HepG2 (cell line): ENCODE results near the gene CCBE1. TPM values are rescaled to one million over a fixed set of nuclear protein-coding genes. Genes with fewer than 3 reads are reported as not detected.

Experiments
- CCAR2 ChIP-seq: fragments of 200-400 bp; formaldehyde crosslinking; optimal IDR thresholded peaks from 2 replicates; pipeline ENCODE3; 2018; ENCODE audit warnings: low read depth, mild to moderate bottlenecking, low read length, moderate library complexity
- KAT7 ChIP-seq: IDR thresholded peaks from 2 replicates; pipeline ENCODE4 v1.6.1; 2018; ENCODE audit warnings: borderline replicate concordance, missing compliant biosample characterization
- MIER2 ChIP-seq: IDR thresholded peaks from 2 replicates; pipeline ENCODE4 v1.6.1; 2016; ENCODE audit warnings: missing biosample characterization, missing genetic modification reagents
- RELA ChIP-seq: sonication (generic); formaldehyde crosslinking; IDR thresholded peaks from 2 replicates; pipeline ENCODE4 v1.4.0; 2020; ENCODE audit warnings: missing genetic modification reagents
- SIN3A ChIP-seq: IDR thresholded peaks from 2 replicates; pipeline ENCODE4 v1.6.1; 2011; ENCODE audit warnings: low read depth, mild to moderate bottlenecking, control low read depth, low read length, borderline replicate concordance
- SIN3B ChIP-seq: fragments of 150-350 bp; IDR thresholded peaks from 2 replicates; pipeline ENCODE4 v1.6.1; 2014; ENCODE audit warnings: low read length
- SMARCC2 ChIP-seq: fragments of 450-650 bp; IDR thresholded peaks from 2 replicates; pipeline ENCODE4 v1.6.1; 2017; ENCODE audit warnings: antibody characterized with exemption, mild to moderate bottlenecking
- SNAI1 ChIP-seq: sonication (generic); formaldehyde crosslinking; IDR thresholded peaks from 2 replicates; pipeline ENCODE4 v1.5.0; 2020; ENCODE audit warnings: mild to moderate bottlenecking, missing genetic modification reagents, borderline replicate concordance
- ZFP41 ChIP-seq: sonication (generic); formaldehyde crosslinking; IDR thresholded peaks from 2 replicates; pipeline ENCODE4 v1.4.0; 2020; ENCODE audit warnings: mild to moderate bottlenecking, missing genetic modification reagents, borderline replicate concordance
- ZNF3 ChIP-seq: IDR thresholded peaks from 2 replicates; pipeline ENCODE4 v1.7.0; 2017; ENCODE audit warnings: inconsistent platforms
- ZNF33B ChIP-seq: sonication (generic); formaldehyde crosslinking; IDR thresholded peaks from 2 replicates; pipeline ENCODE4 v1.5.1; 2020; ENCODE audit warnings: mild to moderate bottlenecking, missing genetic modification reagents
- ZNF530 ChIP-seq: sonication (generic); formaldehyde crosslinking; IDR thresholded peaks from 2 replicates; pipeline ENCODE4 v1.5.0; 2020; ENCODE audit warnings: low read depth, mild to moderate bottlenecking, missing genetic modification reagents
- ZNF747 ChIP-seq: sonication (generic); formaldehyde crosslinking; IDR thresholded peaks from 2 replicates; pipeline ENCODE4 v1.8.1; 2023; ENCODE audit warnings: missing genetic modification reagents, mild to moderate bottlenecking, borderline replicate concordance
- ZNF766 ChIP-seq: sonication (generic); formaldehyde crosslinking; IDR thresholded peaks from 2 replicates; pipeline ENCODE4 v1.5.0; 2020; ENCODE audit warnings: missing genetic modification reagents, borderline replicate concordance
- ZSCAN9 ChIP-seq: IDR thresholded peaks from 2 replicates; pipeline ENCODE4 v1.6.1; 2016; ENCODE audit warnings: borderline replicate concordance
- polyA plus RNA-seq, 8 experiments: library from polyadenylated mRNA; depleted of rRNA in 3 of 8; stranded (reverse) in 7 of 8; unstranded in 1 of 8; fragments of >200 nt; fragmentation: Illumina TruSeq in 4 of 8; extraction: Trizol in 4 of 8; gene quantifications; 2 replicates each; pipeline versions ENCODE4 v1.2.1 to v1.2.3, GENCODE V29; 2011 to 2016; ENCODE audit warnings: low read depth in 4 of 8, missing spikeins in 1 of 8, mixed read lengths in 1 of 8; ENCODE audit not compliant: insufficient read depth in 1 of 8
- total RNA-seq, 5 experiments: library from RNA; depleted of rRNA; stranded (reverse); fragments of >200 nt; fragmentation: Illumina TruSeq; extraction: Trizol; gene quantifications; 2 replicates each; pipeline ENCODE4 v1.2.3, GENCODE V29; 2016; ENCODE audit warnings: low read depth in 1 of 5
- TF ChIP-seq, protein P1 (sequence below): IDR thresholded peaks from 2 replicates; pipeline ENCODE4 v1.6.1; 2016; ENCODE audit warnings: low read depth, control low read depth
- TF ChIP-seq, protein P2 (sequence below): sonication (generic); formaldehyde crosslinking; IDR thresholded peaks from 2 replicates; pipeline ENCODE4 v1.4.0; 2020; ENCODE audit warnings: missing genetic modification reagents

The CCBE1 gene
- total and polyA plus RNA-seq, 2 of the 13 experiments (the other 11 are each of a cell fraction or from before 2014, with no cell fraction given), result not detected

GRCh38 chr18:59517446-59518165 lies 179.6 kb downstream of the CCBE1 start (continued):
- no peak for TF ChIP-seq CCAR2
- TF ChIP-seq SIN3A, result no peak
- TF ChIP-seq, protein P1, sequence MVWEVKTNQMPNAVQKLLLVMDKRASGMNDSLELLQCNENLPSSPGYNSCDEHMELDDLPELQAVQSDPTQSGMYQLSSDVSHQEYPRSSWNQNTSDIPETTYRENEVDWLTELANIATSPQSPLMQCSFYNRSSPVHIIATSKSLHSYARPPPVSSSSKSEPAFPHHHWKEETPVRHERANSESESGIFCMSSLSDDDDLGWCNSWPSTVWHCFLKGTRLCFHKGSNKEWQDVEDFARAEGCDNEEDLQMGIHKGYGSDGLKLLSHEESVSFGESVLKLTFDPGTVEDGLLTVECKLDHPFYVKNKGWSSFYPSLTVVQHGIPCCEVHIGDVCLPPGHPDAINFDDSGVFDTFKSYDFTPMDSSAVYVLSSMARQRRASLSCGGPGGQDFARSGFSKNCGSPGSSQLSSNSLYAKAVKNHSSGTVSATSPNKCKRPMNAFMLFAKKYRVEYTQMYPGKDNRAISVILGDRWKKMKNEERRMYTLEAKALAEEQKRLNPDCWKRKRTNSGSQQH (CRISPR knock-in tag), result 0 out of 2 replicates have a peak, but pooled peaks have one; percentile 27
- TF ChIP-seq, protein P2, sequence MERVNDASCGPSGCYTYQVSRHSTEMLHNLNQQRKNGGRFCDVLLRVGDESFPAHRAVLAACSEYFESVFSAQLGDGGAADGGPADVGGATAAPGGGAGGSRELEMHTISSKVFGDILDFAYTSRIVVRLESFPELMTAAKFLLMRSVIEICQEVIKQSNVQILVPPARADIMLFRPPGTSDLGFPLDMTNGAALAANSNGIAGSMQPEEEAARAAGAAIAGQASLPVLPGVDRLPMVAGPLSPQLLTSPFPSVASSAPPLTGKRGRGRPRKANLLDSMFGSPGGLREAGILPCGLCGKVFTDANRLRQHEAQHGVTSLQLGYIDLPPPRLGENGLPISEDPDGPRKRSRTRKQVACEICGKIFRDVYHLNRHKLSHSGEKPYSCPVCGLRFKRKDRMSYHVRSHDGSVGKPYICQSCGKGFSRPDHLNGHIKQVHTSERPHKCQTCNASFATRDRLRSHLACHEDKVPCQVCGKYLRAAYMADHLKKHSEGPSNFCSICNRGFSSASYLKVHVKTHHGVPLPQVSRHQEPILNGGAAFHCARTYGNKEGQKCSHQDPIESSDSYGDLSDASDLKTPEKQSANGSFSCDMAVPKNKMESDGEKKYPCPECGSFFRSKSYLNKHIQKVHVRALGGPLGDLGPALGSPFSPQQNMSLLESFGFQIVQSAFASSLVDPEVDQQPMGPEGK (CRISPR knock-in tag), result no peak
- TF ChIP-seq SIN3B, result no peak
- TF ChIP-seq RELA (CRISPR knock-in tag), result no peak
- no peak for TF ChIP-seq ZFP41 (CRISPR knock-in tag)
- no peak for TF ChIP-seq ZSCAN9 (CRISPR knock-in tag)
- TF ChIP-seq SMARCC2, result no peak
- no peak for TF ChIP-seq ZNF766 (CRISPR knock-in tag)
- no peak for TF ChIP-seq ZNF3 (CRISPR knock-in tag)
- no peak for TF ChIP-seq ZNF747 (CRISPR knock-in tag)
- no peak for TF ChIP-seq SNAI1
- TF ChIP-seq ZNF33B (CRISPR knock-in tag), result no peak
- TF ChIP-seq ZNF530 (CRISPR knock-in tag), result no peak
- peak; percentile 96 for TF ChIP-seq MIER2
- no peak for TF ChIP-seq KAT7 (CRISPR knock-in tag)
- TF ChIP-seq, all 625 proteins: peak for 14
